Smooth muscle cell (in vitro differentiated cells): ENCODE data around the gene GPNMB. TPM values are rescaled to one million over a fixed set of nuclear protein-coding genes. Genes with fewer than 3 reads are reported as not detected.

ENCODE experiments used
- DNase-seq: peaks from one replicate; lab custom pipeline; 2025; ENCODE audit not compliant: unreplicated experiment; lab: John Stamatoyannopoulos, UW
- H2AFZ ChIP-seq: fragments of 200-600 bp; sonication (generic); 2 replicates; pipeline ENCODE4 v1.6.0; 2016; ENCODE audit warnings: antibody characterized with exemption, low read depth, mild to moderate bottlenecking
- H3F3A ChIP-seq: fragments of 200-600 bp; sonication (generic); 2 replicates; pipeline ENCODE4 v1.6.0; 2017; ENCODE audit warnings: antibody characterized with exemption, low read depth
- H3K27ac ChIP-seq: fragments of 200-600 bp; sonication (generic); 2 replicates; pipeline ENCODE4 v1.5.1; 2016; ENCODE audit warnings: low read depth, mild to moderate bottlenecking
- H3K27me3 ChIP-seq: fragments of 200-600 bp; sonication (generic); 2 replicates; pipeline ENCODE4 v1.6.1; 2016; ENCODE audit warnings: low read depth, mild to moderate bottlenecking
- H3K36me3 ChIP-seq: fragments of 200-600 bp; sonication (generic); 2 replicates; pipeline ENCODE4 v1.5.1; 2016; ENCODE audit warnings: low read depth
- H3K4me1 ChIP-seq: fragments of 200-600 bp; sonication (generic); 2 replicates; pipeline ENCODE4 v1.5.1; 2016; ENCODE audit warnings: low read depth
- H3K4me2 ChIP-seq: fragments of 200-600 bp; sonication (generic); 2 replicates; pipeline ENCODE4 v1.6.0; 2016; ENCODE audit warnings: mild to moderate bottlenecking
- H3K4me3 ChIP-seq: fragments of 200-600 bp; sonication (generic); 2 replicates; pipeline ENCODE4 v1.5.1; 2016; ENCODE audit warnings: mild to moderate bottlenecking
- H3K79me2 ChIP-seq: fragments of 200-600 bp; sonication (generic); 2 replicates; pipeline ENCODE4 v1.6.0; 2016; ENCODE audit warnings: low read depth, mild to moderate bottlenecking
- H3K9ac ChIP-seq: fragments of 200-600 bp; sonication (generic); 2 replicates; pipeline ENCODE4 v1.6.0; 2016; ENCODE audit warnings: low read depth
- H3K9me3 ChIP-seq: fragments of 200-600 bp; sonication (generic); replicated peaks from 2 replicates; pipeline ENCODE4 v1.5.1; 2016; ENCODE audit warnings: low read depth
- H4K20me1 ChIP-seq: fragments of 200-600 bp; sonication (generic); 2 replicates; pipeline ENCODE4 v1.6.0; 2016; ENCODE audit warnings: low read depth
- WGBS: methylation state at CpG from one replicate; pipeline ENCODE4 v1.1.7; 2016; ENCODE audit warnings: low lambda C conversion rate; 5-methylcytosine and 5-hydroxymethylcytosine counted together
- polyA plus RNA-seq: library from polyadenylated mRNA; unstranded; fragments of >200 nt; fragmentation: Nextera tagmentation; extraction: Ambion mirVana; gene quantifications from 2 replicates; pipeline ENCODE4 v1.2.1, GENCODE V29; 2016
- total RNA-seq: library from RNA; depleted of rRNA; stranded (reverse); fragments of >200 nt; gene quantifications from 2 replicates; pipeline ENCODE4 v1.2.3, GENCODE V29; 2014
- TF ChIP-seq, protein P1 (sequence below): fragments of 200-600 bp; sonication (generic); IDR thresholded peaks from 2 replicates; pipeline ENCODE4 v1.5.1; 2017; ENCODE audit warnings: borderline replicate concordance, mild to moderate bottlenecking, antibody characterized with exemption; ENCODE audit not compliant: insufficient read depth, poor library complexity, severe bottlenecking

Gene GPNMB
- total and polyA plus RNA-seq, 2 experiments from 2014 or later = 13.6 to 26.1 TPM

DNA sequence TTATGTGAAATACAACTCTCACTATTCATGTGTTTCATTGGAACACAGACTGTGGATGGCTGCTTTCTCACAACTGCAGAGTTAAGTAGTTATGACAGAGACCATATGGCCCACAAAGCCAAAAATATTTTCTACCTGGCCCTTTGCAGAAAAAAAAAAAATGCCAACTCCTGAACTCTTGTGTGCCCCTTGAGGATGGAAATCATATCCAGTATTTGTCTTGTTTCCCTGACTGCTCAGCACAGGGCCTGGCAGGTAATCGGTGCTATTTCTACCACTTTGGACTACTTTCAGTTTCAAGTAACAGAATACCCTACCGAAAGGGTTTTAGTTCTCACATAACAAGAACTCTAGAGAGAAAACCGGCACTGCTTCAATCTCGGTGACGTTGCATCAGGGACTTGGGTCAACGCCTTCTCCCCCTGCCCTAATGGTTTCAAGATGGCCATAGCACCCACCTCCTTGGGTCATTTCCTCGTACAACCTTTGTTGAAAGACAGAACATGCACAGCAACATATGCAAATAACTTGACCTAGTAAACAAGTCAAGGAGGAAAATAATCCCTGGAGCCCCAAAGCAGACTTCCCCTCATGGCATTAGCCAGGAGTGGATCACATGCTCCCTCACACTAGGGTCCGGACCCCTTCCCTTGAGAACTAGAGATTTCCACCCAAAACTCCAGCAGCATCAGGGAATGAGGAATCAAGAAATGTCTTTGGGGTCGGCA, 11.8 kb upstream of the GPNMB start:
- TF ChIP-seq, protein P1, sequence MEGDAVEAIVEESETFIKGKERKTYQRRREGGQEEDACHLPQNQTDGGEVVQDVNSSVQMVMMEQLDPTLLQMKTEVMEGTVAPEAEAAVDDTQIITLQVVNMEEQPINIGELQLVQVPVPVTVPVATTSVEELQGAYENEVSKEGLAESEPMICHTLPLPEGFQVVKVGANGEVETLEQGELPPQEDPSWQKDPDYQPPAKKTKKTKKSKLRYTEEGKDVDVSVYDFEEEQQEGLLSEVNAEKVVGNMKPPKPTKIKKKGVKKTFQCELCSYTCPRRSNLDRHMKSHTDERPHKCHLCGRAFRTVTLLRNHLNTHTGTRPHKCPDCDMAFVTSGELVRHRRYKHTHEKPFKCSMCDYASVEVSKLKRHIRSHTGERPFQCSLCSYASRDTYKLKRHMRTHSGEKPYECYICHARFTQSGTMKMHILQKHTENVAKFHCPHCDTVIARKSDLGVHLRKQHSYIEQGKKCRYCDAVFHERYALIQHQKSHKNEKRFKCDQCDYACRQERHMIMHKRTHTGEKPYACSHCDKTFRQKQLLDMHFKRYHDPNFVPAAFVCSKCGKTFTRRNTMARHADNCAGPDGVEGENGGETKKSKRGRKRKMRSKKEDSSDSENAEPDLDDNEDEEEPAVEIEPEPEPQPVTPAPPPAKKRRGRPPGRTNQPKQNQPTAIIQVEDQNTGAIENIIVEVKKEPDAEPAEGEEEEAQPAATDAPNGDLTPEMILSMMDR = no peak
- Histone ChIP-seq H3K9ac (no peak overlapping the region), H3K4me1 (no peaks in the 10 kb centered on the region), H3K27ac (no peak overlapping the region), H2AFZ (no peak overlapping the region), H3K4me3 (no peak overlapping the region), H4K20me1 (no peaks in the 10 kb centered on the region), H3K4me2 (no peak overlapping the region), H3K79me2 (no peaks in the 10 kb centered on the region), H3F3A (no peaks in the 10 kb centered on the region), H3K9me3 (no peaks in the 10 kb centered on the region), H3K27me3 (no peaks in the 10 kb centered on the region), H3K36me3 (no peaks in the 10 kb centered on the region)
- WGBS = 92% methylated on average over 9 of the region's 9 CpGs
- DNase-seq = no peak

DNA sequence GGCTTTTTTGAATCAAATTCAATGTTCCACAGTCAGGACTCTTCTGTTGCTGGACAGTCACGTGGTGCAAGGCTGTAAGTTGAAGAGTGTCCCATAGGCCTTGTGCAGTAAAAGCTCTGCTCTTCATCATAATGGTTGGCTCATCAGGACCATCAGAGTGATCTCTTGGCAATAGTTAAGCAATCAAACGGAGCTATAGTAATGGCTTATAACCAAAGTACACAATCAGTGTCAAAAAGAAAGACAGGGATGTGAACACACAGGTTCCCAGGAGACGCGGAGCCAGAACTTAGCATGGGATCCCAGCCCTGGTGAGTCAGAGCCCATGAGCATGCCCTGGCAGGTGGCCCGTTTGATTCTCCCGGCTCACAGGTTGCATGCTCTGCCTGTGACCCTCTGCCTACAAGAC, 10.8 kb upstream of the GPNMB start:
- H3K4me3 ChIP-seq = no peak overlapping the region
- 76% methylated on average over 6 of the region's 6 CpGs for WGBS
- DNase-seq = no peak
- H3K9me3 ChIP-seq = no peaks in the 10 kb centered on the region
- TF ChIP-seq, protein P1 = no peak
- H2AFZ ChIP-seq = no peak overlapping the region
- no peak overlapping the region for H3K27ac ChIP-seq
- no peaks in the 10 kb centered on the region for H3F3A ChIP-seq
- H3K79me2 ChIP-seq = no peaks in the 10 kb centered on the region
- no peaks in the 10 kb centered on the region for H3K36me3 ChIP-seq
- H3K4me1 ChIP-seq = no peaks in the 10 kb centered on the region
- H3K9ac ChIP-seq = no peak overlapping the region
- no peak overlapping the region for H3K4me2 ChIP-seq
- H4K20me1 ChIP-seq = no peaks in the 10 kb centered on the region
- no peaks in the 10 kb centered on the region for H3K27me3 ChIP-seq

DNA sequence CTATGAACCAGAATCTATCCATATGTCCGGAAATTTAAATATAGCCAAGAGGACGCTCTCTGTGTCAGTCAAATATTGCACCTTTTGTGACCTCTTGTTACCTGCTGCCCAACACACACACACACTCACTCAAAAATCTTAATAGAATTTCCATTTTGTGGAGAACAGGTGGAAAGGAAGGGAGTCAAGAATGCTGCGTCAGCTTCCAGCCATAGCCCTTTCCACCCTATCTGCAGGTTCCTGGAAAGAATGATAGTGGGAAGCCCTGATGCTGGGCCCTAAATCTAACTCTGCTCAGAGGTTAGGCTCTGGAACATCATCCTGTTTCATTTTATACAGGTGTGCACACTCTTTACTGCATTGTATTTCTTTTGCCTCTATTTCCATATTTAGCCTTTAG, 9.6 kb upstream of the GPNMB start:
- Histone ChIP-seq H3K4me1 (no peaks in the 10 kb centered on the region), H4K20me1 (no peaks in the 10 kb centered on the region), H3K9me3 (no peaks in the 10 kb centered on the region), H3K4me3 (no peak overlapping the region), H3F3A (no peaks in the 10 kb centered on the region), H3K27me3 (no peaks in the 10 kb centered on the region), H3K79me2 (no peaks in the 10 kb centered on the region), H3K4me2 (no peak overlapping the region), H3K36me3 (no peaks in the 10 kb centered on the region), H2AFZ (no peak overlapping the region), H3K27ac (no peak overlapping the region), H3K9ac (no peak overlapping the region)
- 93% methylated on average over 3 of the region's 3 CpGs for WGBS
- no peak for DNase-seq
- TF ChIP-seq, protein P1 = no peak

DNA sequence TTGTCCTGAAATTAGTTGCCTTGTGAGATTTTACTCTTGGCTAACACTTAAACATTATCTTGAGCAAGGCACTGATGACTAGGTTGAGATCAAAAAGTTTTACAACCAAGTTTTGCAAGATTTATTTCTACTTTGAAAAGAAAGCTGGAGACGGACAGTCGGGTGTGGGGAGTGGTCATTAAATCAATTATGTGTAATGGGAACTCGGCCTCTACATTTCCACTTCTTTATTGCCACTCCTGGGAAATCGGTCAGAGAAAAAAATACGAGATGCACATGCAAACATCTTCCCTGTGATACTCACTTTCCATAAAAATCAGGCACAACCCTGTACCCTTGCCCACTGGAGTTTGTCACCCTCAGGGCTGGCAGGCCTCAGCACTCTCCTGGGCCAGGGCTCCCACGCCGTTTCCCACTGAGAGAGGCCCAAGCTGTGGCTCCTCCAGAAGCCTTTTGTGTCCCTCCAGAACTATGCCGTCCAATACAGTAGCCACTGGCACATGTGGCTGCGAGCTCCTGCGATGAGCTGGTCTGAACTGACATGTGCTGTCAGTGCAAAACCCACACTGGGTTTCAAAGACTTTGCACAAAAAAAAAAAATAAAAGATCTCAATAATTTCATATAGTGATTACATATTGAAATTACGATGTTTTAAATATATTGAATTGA, 7.5 kb upstream of the GPNMB start:
- 88% methylated on average over 11 of the region's 11 CpGs for WGBS
- DNase-seq = no peak
- no peaks in the 10 kb centered on the region for H3K27me3 ChIP-seq

More for the DNA sequence above, 7.5 kb upstream of the GPNMB start:
- Histone ChIP-seq H3K9ac (no peak overlapping the region), H3K4me1 (no peaks in the 10 kb centered on the region), H3F3A (no peaks in the 10 kb centered on the region), H2AFZ (no peak overlapping the region), H3K27ac (no peak overlapping the region), H3K4me2 (no peak overlapping the region), H3K79me2 (no peaks in the 10 kb centered on the region), H3K9me3 (no peaks in the 10 kb centered on the region), H3K4me3 (no peak overlapping the region), H4K20me1 (no peaks in the 10 kb centered on the region), H3K36me3 (no peaks in the 10 kb centered on the region)
- TF ChIP-seq, protein P1 = no peak
